HepG2 (cell line): Measurements from ENCODE around the gene FLAD1. TPM values are rescaled to one million over a fixed set of nuclear protein-coding genes. Genes with fewer than 3 reads are reported as not detected.

ENCODE experiments used
- ARNT ChIP-seq: fragments of 450-650 bp; IDR thresholded peaks from 2 replicates; pipeline ENCODE4 v1.6.1; 2017
- ATF7-NPFF ChIP-seq: sonication (generic); formaldehyde crosslinking; IDR thresholded peaks from 2 replicates; pipeline ENCODE4 v1.8.1; 2023; ENCODE audit warnings: mild to moderate bottlenecking, low read depth, missing genetic modification reagents, moderate library complexity
- CEBPZ ChIP-seq: IDR thresholded peaks from 2 replicates; pipeline ENCODE4 v1.6.1; 2012; ENCODE audit warnings: low read length, improper control_type of control experiment
- CERS6 ChIP-seq: sonication (generic); formaldehyde crosslinking; IDR thresholded peaks from 2 replicates; pipeline ENCODE4 v1.5.0; 2020; ENCODE audit warnings: missing genetic modification reagents
- DMAP1 ChIP-seq: IDR thresholded peaks from 2 replicates; pipeline ENCODE4 v1.6.1; 2016
- DRAP1 ChIP-seq: IDR thresholded peaks from 2 replicates; pipeline ENCODE4 v1.6.1; 2016; ENCODE audit warnings: missing genetic modification reagents, missing compliant biosample characterization
- HDAC2 ChIP-seq: sonication (generic); formaldehyde crosslinking; IDR thresholded peaks from 2 replicates; pipeline ENCODE4 v1.4.0; 2020; ENCODE audit warnings: missing genetic modification reagents
- MLX ChIP-seq: IDR thresholded peaks from 2 replicates; pipeline ENCODE4 v1.6.1; 2016
- MXD4 ChIP-seq: IDR thresholded peaks from 2 replicates; pipeline ENCODE4 v1.6.1; 2016; ENCODE audit warnings: mild to moderate bottlenecking, missing biosample characterization, missing genetic modification reagents
- PAWR ChIP-seq: sonication (generic); formaldehyde crosslinking; IDR thresholded peaks from 2 replicates; pipeline ENCODE4 v1.4.0; 2020; ENCODE audit warnings: missing genetic modification reagents, mild to moderate bottlenecking, borderline replicate concordance
- RFXAP ChIP-seq: sonication (generic); formaldehyde crosslinking; IDR thresholded peaks from 2 replicates; pipeline ENCODE4 v1.4.0; 2020; ENCODE audit warnings: missing genetic modification reagents, borderline replicate concordance
- ZBTB1 ChIP-seq: sonication (generic); formaldehyde crosslinking; IDR thresholded peaks from 2 replicates; pipeline ENCODE4 v1.4.0; 2020; ENCODE audit warnings: missing genetic modification reagents, borderline replicate concordance
- ZNF160 ChIP-seq: sonication (generic); formaldehyde crosslinking; IDR thresholded peaks from 2 replicates; pipeline ENCODE4 v1.8.0; 2022; ENCODE audit warnings: mild to moderate bottlenecking, inconsistent platforms, missing genetic modification reagents
- ZNF251 ChIP-seq: sonication (generic); formaldehyde crosslinking; IDR thresholded peaks from 2 replicates; pipeline ENCODE4 v1.9.0; 2021; ENCODE audit warnings: mild to moderate bottlenecking, missing genetic modification reagents
- ZNF275 ChIP-seq: sonication (generic); formaldehyde crosslinking; IDR thresholded peaks from 2 replicates; pipeline ENCODE4 v1.8.0; 2022; ENCODE audit warnings: missing genetic modification reagents, mild to moderate bottlenecking, inconsistent platforms, borderline replicate concordance
- ZNF296 ChIP-seq: sonication (generic); formaldehyde crosslinking; conservative IDR thresholded peaks from 2 replicates; pipeline ENCODE4 v1.5.0; 2020; ENCODE audit warnings: mild to moderate bottlenecking, missing genetic modification reagents
- ZNF432 ChIP-seq: sonication (generic); formaldehyde crosslinking; IDR thresholded peaks from 2 replicates; pipeline ENCODE4 v1.5.0; 2020; ENCODE audit warnings: missing genetic modification reagents, mild to moderate bottlenecking, borderline replicate concordance
- ZNF484 ChIP-seq: sonication (generic); formaldehyde crosslinking; IDR thresholded peaks from 2 replicates; pipeline ENCODE4 v1.5.1; 2020; ENCODE audit warnings: mild to moderate bottlenecking, low read depth, missing genetic modification reagents, borderline replicate concordance
- ZNF546 ChIP-seq: sonication (generic); formaldehyde crosslinking; conservative IDR thresholded peaks from 2 replicates; pipeline ENCODE4 v1.8.1; 2023; ENCODE audit warnings: mild to moderate bottlenecking, missing genetic modification reagents
- ZNF770 ChIP-seq: sonication (generic); formaldehyde crosslinking; IDR thresholded peaks from 2 replicates; pipeline ENCODE4 v1.5.0; 2020; ENCODE audit warnings: mild to moderate bottlenecking, missing genetic modification reagents
- polyA plus RNA-seq, 8 experiments: library from polyadenylated mRNA; depleted of rRNA in 3 of 8; stranded (reverse) in 7 of 8; unstranded in 1 of 8; fragments of >200 nt; fragmentation: Illumina TruSeq in 4 of 8; extraction: Trizol in 4 of 8; gene quantifications; 2 replicates each; pipeline versions ENCODE4 v1.2.1 to v1.2.3, GENCODE V29; 2011 to 2016; ENCODE audit warnings: low read depth in 4 of 8, missing spikeins in 1 of 8, mixed read lengths in 1 of 8; ENCODE audit not compliant: insufficient read depth in 1 of 8
- total RNA-seq, 5 experiments: library from RNA; depleted of rRNA; stranded (reverse); fragments of >200 nt; fragmentation: Illumina TruSeq; extraction: Trizol; gene quantifications; 2 replicates each; pipeline ENCODE4 v1.2.3, GENCODE V29; 2016; ENCODE audit warnings: low read depth in 1 of 5

Gene FLAD1
- total and polyA plus RNA-seq, 2 of the 13 experiments (the other 11 are each of a cell fraction or from before 2014, with no cell fraction given): 25.9 to 32.8 TPM

GRCh38 chr1:154961207-154962155 is 21.7 kb upstream of the FLAD1 start, which contains the start of gene PYGO2 (continued):
- TF ChIP-seq ZNF296: no peak
- no peak for TF ChIP-seq ZNF484 (CRISPR knock-in tag)
- TF ChIP-seq ZNF160 (CRISPR knock-in tag): peak; percentile 90
- TF ChIP-seq ARNT: no peak
- no peak for TF ChIP-seq RFXAP (CRISPR knock-in tag)
- TF ChIP-seq MLX: peak; percentile 12; the same call in 1 of the 2 replicates
- no peak for TF ChIP-seq ATF7-NPFF (CRISPR knock-in tag)
- peak; percentile 50; the same call in 1 of the 2 replicates for TF ChIP-seq DMAP1
- TF ChIP-seq ZNF432: no peak
- no peak for TF ChIP-seq CERS6
- TF ChIP-seq HDAC2 (CRISPR knock-in tag): no peak
- TF ChIP-seq CEBPZ: no peak
- TF ChIP-seq DRAP1: no peak; the same call in 1 of the 2 replicates
- peak; percentile 45; the same call in 1 of the 2 replicates for TF ChIP-seq ZNF770 (CRISPR knock-in tag)
- TF ChIP-seq PAWR: 0 out of 2 replicates have a peak, but pooled peaks have one; percentile 15
- TF ChIP-seq ZBTB1: no peak
- peak; percentile 81 for TF ChIP-seq ZNF546
- no peak; the same call in 1 of the 2 replicates for TF ChIP-seq ZNF251 (CRISPR knock-in tag)
- TF ChIP-seq ZNF275 (CRISPR knock-in tag): 0 out of 2 replicates have a peak, but pooled peaks have one; percentile 48
- peak; percentile 64 for TF ChIP-seq MXD4 (CRISPR knock-in tag)
